GM12892 (cell line): ENCODE measurements around the gene PYROXD2.

Experiments
- POLR2A ChIP-seq: IDR thresholded peaks from 2 replicates; pipeline ENCODE4 v1.6.1; 2011; ENCODE audit warnings: low read depth, low read length, control low read depth
- POLR2AphosphoS5 ChIP-seq: IDR thresholded peaks from 2 replicates; pipeline ENCODE4 v1.6.1; 2011; ENCODE audit warnings: low read depth, low read length, control low read depth
- TAF1 ChIP-seq: IDR thresholded peaks from 2 replicates; pipeline ENCODE4 v1.6.1; 2011; ENCODE audit warnings: low read depth, mild to moderate bottlenecking, control low read depth, low read length, borderline replicate concordance

DNA sequence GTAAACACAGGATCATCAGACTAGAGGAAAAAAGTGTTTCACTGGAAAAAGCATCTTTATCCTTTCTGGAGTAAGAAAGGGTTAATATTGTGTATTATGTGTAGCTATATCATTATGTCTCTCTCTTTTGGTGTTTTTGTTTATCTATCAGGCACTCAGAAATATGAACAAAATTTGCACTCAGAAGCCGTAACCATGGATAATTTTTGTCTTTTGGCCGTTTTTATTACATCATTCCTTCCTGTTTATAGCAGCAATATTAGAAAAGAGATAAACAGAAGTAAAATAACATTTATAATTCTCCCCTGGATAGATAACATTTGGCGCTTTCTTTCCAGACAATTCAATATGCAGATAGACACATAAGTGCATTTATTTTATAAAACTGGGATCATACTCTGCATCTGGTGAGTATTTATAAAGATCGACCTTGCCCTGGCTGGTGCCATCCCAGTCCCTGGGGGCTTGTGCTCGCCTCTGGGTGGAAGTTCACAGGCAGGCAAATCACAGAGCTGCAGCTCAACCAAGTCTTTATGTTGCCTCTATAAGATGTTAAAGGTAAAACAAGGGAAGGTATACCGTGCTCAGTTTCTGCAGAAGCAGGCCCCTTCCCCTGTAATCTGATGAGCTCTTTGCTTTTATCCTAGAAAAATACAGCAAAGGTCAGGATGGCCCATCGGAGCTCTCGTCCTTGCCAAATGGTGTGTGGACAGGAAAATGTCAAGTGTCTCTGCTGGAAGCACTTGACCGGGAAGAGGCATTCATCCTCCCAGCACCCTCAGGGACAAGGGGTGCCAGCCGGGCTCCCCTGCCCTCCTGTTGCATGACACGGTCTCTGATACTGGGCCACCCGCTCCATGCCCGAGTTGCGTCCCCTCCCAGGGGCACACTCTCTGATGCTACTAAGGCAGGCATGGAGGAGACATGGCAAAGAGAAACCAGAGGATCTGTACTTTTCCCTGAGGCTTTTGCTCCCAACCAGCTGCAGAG, 43.9 kb downstream of the PYROXD2 start:
- TF ChIP-seq POLR2A = no peak
- no peak for TF ChIP-seq POLR2AphosphoS5
- no peak for TF ChIP-seq TAF1
